ENCODE data around the gene LRRC59. TPM values are rescaled to one million over a fixed set of nuclear protein-coding genes. Genes with fewer than 3 reads are reported as not detected.

Gene LRRC59
- total RNA-seq, 1 experiment from 2014 or later, result 106 TPM

GRCh38 chr17:50407921-50408320 is 10.6 kb upstream of the LRRC59 start:
- Histone ChIP-seq H3K4me1 (ENCODE audit: insufficient read depth, low read length) (no peaks in the 10 kb centered on the region), H2AK5ac (ENCODE audit: insufficient read length, low read length) (no peak overlapping the region), H3T11ph (ENCODE audit: low read length) (no peak overlapping the region), H2BK12ac (ENCODE audit: insufficient read length, low read depth, low read length) (no peak overlapping the region), H2BK20ac (ENCODE audit: low read depth, low read length, poor library complexity, severe bottlenecking) (no peak overlapping the region), H3K4me2 (ENCODE audit: insufficient read depth, insufficient read length, low read length) (no peak overlapping the region), H3K14ac (ENCODE audit: insufficient read depth, low read length) (no peak overlapping the region), H4K20me1 (ENCODE audit: control insufficient read depth, insufficient read depth, insufficient read length) (no peaks in the 10 kb centered on the region), H3K79me1 (ENCODE audit: insufficient read depth, low read depth, low read length, poor library complexity, severe bottlenecking) (no peaks in the 10 kb centered on the region), H3K56ac (ENCODE audit: insufficient read length, low read depth, low read length) (no peak overlapping the region), H4K91ac (ENCODE audit: insufficient read length, low read depth, low read length) (no peak overlapping the region), H2AFZ (ENCODE audit: low read length) (no peak overlapping the region), H3K23me2 (ENCODE audit: insufficient read length, low read depth, low read length, poor library complexity, severe bottlenecking) (no peaks in the 10 kb centered on the region), H3K9me3 (ENCODE audit: control insufficient read depth, low read depth, low read length) (no peaks in the 10 kb centered on the region), H2BK120ac (ENCODE audit: low read depth, low read length, poor library complexity, severe bottlenecking) (no peak overlapping the region), H3K79me2 (ENCODE audit: insufficient read depth, low read length) (no peaks in the 10 kb centered on the region), H4K8ac (replicated peaks; ENCODE audit: insufficient read length, low read depth, low read length) (no peak overlapping the region), H3K9ac (ENCODE audit: extremely low read depth, insufficient read length, low read length) (no peak overlapping the region), H4K5ac (ENCODE audit: insufficient read length, low read depth, low read length) (no peak overlapping the region), H3K4ac (ENCODE audit: low read depth, low read length) (no peak overlapping the region), H3K27me3 (ENCODE audit: insufficient read depth, low read length) (no peaks in the 10 kb centered on the region), H3K18ac (ENCODE audit: insufficient read length, low read depth, low read length) (no peak overlapping the region), H3K23ac (ENCODE audit: insufficient read length, low read depth, low read length) (no peak overlapping the region), H2BK5ac (ENCODE audit: insufficient read length, low read length) (no peak overlapping the region), H2BK15ac (ENCODE audit: low read depth, low read length) (no peak overlapping the region), H3K27ac (ENCODE audit: insufficient read length, low read depth, low read length) (no peak overlapping the region)
- TF ChIP-seq, protein P1, sequence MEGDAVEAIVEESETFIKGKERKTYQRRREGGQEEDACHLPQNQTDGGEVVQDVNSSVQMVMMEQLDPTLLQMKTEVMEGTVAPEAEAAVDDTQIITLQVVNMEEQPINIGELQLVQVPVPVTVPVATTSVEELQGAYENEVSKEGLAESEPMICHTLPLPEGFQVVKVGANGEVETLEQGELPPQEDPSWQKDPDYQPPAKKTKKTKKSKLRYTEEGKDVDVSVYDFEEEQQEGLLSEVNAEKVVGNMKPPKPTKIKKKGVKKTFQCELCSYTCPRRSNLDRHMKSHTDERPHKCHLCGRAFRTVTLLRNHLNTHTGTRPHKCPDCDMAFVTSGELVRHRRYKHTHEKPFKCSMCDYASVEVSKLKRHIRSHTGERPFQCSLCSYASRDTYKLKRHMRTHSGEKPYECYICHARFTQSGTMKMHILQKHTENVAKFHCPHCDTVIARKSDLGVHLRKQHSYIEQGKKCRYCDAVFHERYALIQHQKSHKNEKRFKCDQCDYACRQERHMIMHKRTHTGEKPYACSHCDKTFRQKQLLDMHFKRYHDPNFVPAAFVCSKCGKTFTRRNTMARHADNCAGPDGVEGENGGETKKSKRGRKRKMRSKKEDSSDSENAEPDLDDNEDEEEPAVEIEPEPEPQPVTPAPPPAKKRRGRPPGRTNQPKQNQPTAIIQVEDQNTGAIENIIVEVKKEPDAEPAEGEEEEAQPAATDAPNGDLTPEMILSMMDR (conservative IDR thresholded peaks at IDR 0.05), result no peak
- no peaks in the 10 kb centered on the region for H3K36me3 Mint-ChIP-seq (ENCODE audit: insufficient read depth in 1 of 3, low read depth in 3 of 3)
- DNase-seq, result no peak
- no CpG with 5 or more reads among the region's 4 CpGs for WGBS (ENCODE audit: extremely low coverage, insufficient read length, low lambda C conversion rate)
- no peaks in the 10 kb centered on the region for H3K9me3 Mint-ChIP-seq
- peaks cover 14% of the 10 kb centered on the region for H3K27me3 Mint-ChIP-seq (ENCODE audit: low read depth)
- no peak overlapping the region for H3K4me3 Mint-ChIP-seq
- H3K27ac Mint-ChIP-seq, result no peak overlapping the region
- peaks cover 8 to 14% of the 10 kb centered on the region in 2 experiments for H3K4me1 Mint-ChIP-seq
